CD14-positive monocyte (primary cell): ENCODE results near the gene ANP32B. TPM values are rescaled to one million over a fixed set of nuclear protein-coding genes. Genes with fewer than 3 reads are reported as not detected.
A peak's percentile ranks its signal among the peaks of the same experiment; 100 is the strongest.
"Not testable (repeated sequence)": the region's sequence is repeated elsewhere in the genome, so short reads cannot be mapped to it uniquely, and the experiment has no call there.

ENCODE experiments used
- DNase-seq, 3 donors: peaks; one replicate each; pipeline ENCODE4 v3.0.0-alpha.2; 2011 to 2022
- H2AFZ ChIP-seq: 2 replicates; pipeline ENCODE4 v1.6.0; 2012; ENCODE audit warnings: mild to moderate bottlenecking, low read depth, low read length, inconsistent platforms; ENCODE audit not compliant: insufficient read depth, poor library complexity, severe bottlenecking
- H3K27ac ChIP-seq, 2 donors: 1 replicate in 1 of 2; 2 replicates in 1 of 2; pipeline ENCODE4 v1.5.1; 2012 to 2013; ENCODE audit warnings: low read length in 2 of 2, control low read depth in 1 of 2, inconsistent platforms in 1 of 2, low read depth in 1 of 2, mild to moderate bottlenecking in 1 of 2
- H3K27me3 ChIP-seq, 2 donors: one replicate each; pipeline versions ENCODE4 v1.6.0 to v1.6.1; 2011 to 2013; ENCODE audit warnings: low read length in 2 of 2; ENCODE audit not compliant: control insufficient read depth in 2 of 2, insufficient read depth in 2 of 2
- H3K36me3 ChIP-seq, 2 donors: replicated peaks in 1 of 2; 1 replicate in 1 of 2; 2 replicates in 1 of 2; pipeline versions ENCODE4 v1.5.1 to v1.6.1; 2012 to 2013; ENCODE audit warnings: low read length in 2 of 2, control low read depth in 1 of 2, inconsistent platforms in 1 of 2, mild to moderate bottlenecking in 1 of 2; ENCODE audit not compliant: insufficient read depth in 2 of 2, control insufficient read depth in 1 of 2
- H3K4me1 ChIP-seq, 2 donors: 1 replicate in 1 of 2; 2 replicates in 1 of 2; pipeline versions ENCODE4 v1.5.1 to v1.6.1; 2012 to 2013; ENCODE audit warnings: low read length in 2 of 2, control low read depth in 1 of 2, inconsistent platforms in 1 of 2, mild to moderate bottlenecking in 1 of 2, moderate library complexity in 1 of 2; ENCODE audit not compliant: insufficient read depth in 2 of 2, control insufficient read depth in 1 of 2
- H3K4me2 ChIP-seq: replicated peaks from 2 replicates; pipeline ENCODE3; 2012; ENCODE audit warnings: low read length, moderate library complexity, mild to moderate bottlenecking; ENCODE audit not compliant: poor library complexity, severe bottlenecking; ENCODE audit errors: extremely low read depth
- H3K4me3 ChIP-seq, 3 experiments: fragments of 200-600 bp in 1 of 3; sonication (generic) in 1 of 3; replicated peaks in 1 of 3; 1 replicate in 2 of 3; 2 replicates in 1 of 3; pipeline ENCODE4 v1.5.1; 2011 to 2013; ENCODE audit warnings: low read length in 3 of 3, mild to moderate bottlenecking in 3 of 3, control low read depth in 2 of 3, low read depth in 2 of 3, inconsistent platforms in 1 of 3, moderate library complexity in 1 of 3
- H3K79me2 ChIP-seq: 2 replicates; pipeline ENCODE4 v1.6.0; 2012; ENCODE audit warnings: mild to moderate bottlenecking, control low read depth, inconsistent platforms, low read length, moderate library complexity; ENCODE audit not compliant: insufficient read depth
- H3K9ac ChIP-seq: 2 replicates; pipeline ENCODE4 v1.6.0; 2017; ENCODE audit warnings: low read length, mild to moderate bottlenecking; ENCODE audit not compliant: insufficient read depth, poor library complexity, severe bottlenecking
- H3K9me3 ChIP-seq, 2 donors: replicated peaks in 1 of 2; 1 replicate in 1 of 2; 2 replicates in 1 of 2; pipeline versions ENCODE4 v1.5.1 to v1.6.1; 2012 to 2013; ENCODE audit warnings: low read length in 2 of 2, control low read depth in 1 of 2; ENCODE audit not compliant: control insufficient read depth in 1 of 2, insufficient read depth in 1 of 2
- H4K20me1 ChIP-seq: 2 replicates; pipeline ENCODE4 v1.6.0; 2012; ENCODE audit warnings: mild to moderate bottlenecking, low read length, control low read depth, moderate library complexity; ENCODE audit not compliant: insufficient read depth
- H3K27ac Mint-ChIP-seq, 7 donors: one replicate each; pipeline ENCODE4 v1.8.0; 2020; ENCODE audit warnings: mild to moderate bottlenecking in 7 of 7, mixed read lengths in 7 of 7, moderate library complexity in 6 of 7, inconsistent platforms in 2 of 7
- H3K27me3 Mint-ChIP-seq, 3 donors: one replicate each; pipeline ENCODE4 v1.8.0; 2021 to 2022; ENCODE audit warnings: low read depth in 3 of 3, mild to moderate bottlenecking in 3 of 3, mixed read lengths in 3 of 3, moderate library complexity in 3 of 3, inconsistent platforms in 1 of 3
- H3K36me3 Mint-ChIP-seq, 2 donors: one replicate each; pipeline ENCODE4 v1.8.0; 2020; ENCODE audit warnings: mixed read lengths in 2 of 2, inconsistent platforms in 1 of 2, mild to moderate bottlenecking in 1 of 2
- H3K4me1 Mint-ChIP-seq: one replicate; pipeline ENCODE4 v1.8.0; 2020; ENCODE audit warnings: mild to moderate bottlenecking, mixed read lengths
- H3K4me3 Mint-ChIP-seq, 2 donors: one replicate each; pipeline ENCODE4 v1.8.0; 2020; ENCODE audit warnings: mild to moderate bottlenecking in 2 of 2, mixed read lengths in 2 of 2, moderate library complexity in 1 of 2
- H3K9me3 Mint-ChIP-seq, 7 donors: one replicate each; pipeline ENCODE4 v1.8.0; 2020 to 2022; ENCODE audit warnings: mixed read lengths in 7 of 7, mild to moderate bottlenecking in 6 of 7, moderate library complexity in 6 of 7, inconsistent platforms in 2 of 7
- CTCF ChIP-seq: fragments of 200-600 bp; IDR thresholded peaks from one replicate; pipeline ENCODE4 v1.8.0; 2022; ENCODE audit warnings: antibody characterized with exemption, mild to moderate bottlenecking
- WGBS: methylation state at CpG from one replicate; pipeline ENCODE4 v1.1.5; 2013; ENCODE audit warnings: missing lambda C conversion rate; ENCODE audit not compliant: insufficient coverage; 5-methylcytosine and 5-hydroxymethylcytosine counted together
- intact Hi-C, 2 donors: fragments of 100-400 bp; cut with micrococcal nuclease; formaldehyde crosslinking; loops; one replicate each; pipeline versions ENCODE4 v1.15.0 to v1.15.1; 2023
- polyA plus RNA-seq, 3 donors: library from polyadenylated mRNA; depleted of rRNA in 1 of 3; unstranded in 2 of 3; stranded (reverse) in 1 of 3; fragments of 300-500 nt in 2 of 3; fragments of >200 nt in 1 of 3; fragmentation: Illumina TruSeq in 2 of 3; gene quantifications; 1 replicate in 2 of 3; 2 replicates in 1 of 3; pipeline ENCODE4 v1.2.3, GENCODE V29; 2012 to 2021

ANP32B gene
- polyA plus RNA-seq, 3 donors: 29.7 to 40.7 (median 30.8) TPM

- H3K4me3 ChIP-seq, H3K36me3 Mint-ChIP-seq, H3K4me2 ChIP-seq, H3K4me1 Mint-ChIP-seq, H3K27me3 ChIP-seq, H3K4me3 Mint-ChIP-seq, H4K20me1 ChIP-seq, H3K27ac Mint-ChIP-seq, H3K79me2 ChIP-seq, H3K9ac ChIP-seq, DNase-seq, H2AFZ ChIP-seq, H3K27me3 Mint-ChIP-seq, H3K27ac ChIP-seq, H3K36me3 ChIP-seq, H3K9me3 ChIP-seq, H3K9me3 Mint-ChIP-seq, H3K4me1 ChIP-seq, intact Hi-C loops: not testable (repeated sequence)
- no CpG with 5 or more reads among the region's 2 CpGs for WGBS
These were observed 36.0 kb upstream of the ANP32B start for GRCh38 chr9:97947094-97947493.

GRCh38 chr9:97950873-97951272, 32.3 kb upstream of the ANP32B start:
- H3K4me2 ChIP-seq, H3K9me3 ChIP-seq, H3K4me1 ChIP-seq, DNase-seq, H4K20me1 ChIP-seq, H3K9ac ChIP-seq, H2AFZ ChIP-seq, H3K9me3 Mint-ChIP-seq, H3K27ac ChIP-seq, H3K27me3 Mint-ChIP-seq, H3K27ac Mint-ChIP-seq, H3K36me3 Mint-ChIP-seq, H3K4me1 Mint-ChIP-seq, H3K27me3 ChIP-seq, intact Hi-C loops, H3K4me3 Mint-ChIP-seq, H3K36me3 ChIP-seq, H3K79me2 ChIP-seq, H3K4me3 ChIP-seq: not testable (repeated sequence)
- 100% methylated on average over 4 of the region's 5 CpGs for WGBS

GRCh38 chr9:97954550-97954989, 28.6 kb upstream of the ANP32B start:
- Histone ChIP-seq H3K79me2 (no peaks in the 10 kb centered on the region), H4K20me1 (no peaks in the 10 kb centered on the region), H3K9ac (no peak overlapping the region), H3K27ac (no peak overlapping the region), H2AFZ (no peak overlapping the region), H3K9me3 (peaks cover 0 to 4% of the 10 kb centered on the region in 2 donors), H3K36me3 (no peaks in the 10 kb centered on the region), H3K27me3 (no peaks in the 10 kb centered on the region), H3K4me1 (no peaks in the 10 kb centered on the region), H3K4me2 (no peak overlapping the region), H3K4me3 (no peak overlapping the region)
- peaks cover 0 to 3% (median 1%) of the 10 kb centered on the region in 3 donors for H3K27me3 Mint-ChIP-seq
- no peak overlapping the region for H3K4me3 Mint-ChIP-seq
- no peak overlapping the region for H3K27ac Mint-ChIP-seq
- DNase-seq: peak; percentile 7 to 44 (median 36)
- no peaks in the 10 kb centered on the region for H3K36me3 Mint-ChIP-seq
- TF ChIP-seq CTCF: peak; percentile 58
- intact Hi-C loops: no loop called here
- peaks cover 0 to 6% (median 2%) of the 10 kb centered on the region in 7 donors for H3K9me3 Mint-ChIP-seq
- H3K4me1 Mint-ChIP-seq: no peaks in the 10 kb centered on the region
